SK-N-SH (cell line): Measurements from ENCODE around the gene RNU1-3. TPM values are rescaled to one million over a fixed set of nuclear protein-coding genes. Genes with fewer than 3 reads are reported as not detected.
A peak's percentile ranks its signal among the peaks of the same experiment; 100 is the strongest.
"Not testable (repeated sequence)": the region's sequence is repeated elsewhere in the genome, so short reads cannot be mapped to it uniquely, and the experiment has no call there.

Source experiments
- CTCF ChIA-PET: fragments of 300-600, 350-600 bp; formaldehyde crosslinking; extraction: SDS; loops from one replicate; lab custom pipeline; 2021; lab: Yijun Ruan, JAX
- POLR2A ChIA-PET: fragments of 350-600 bp; sonication (Branson Sonifier 250); formaldehyde crosslinking; extraction: SDS; loops from one replicate; lab custom pipeline; 2020; ENCODE audit warnings: antibody characterized with exemption, inconsistent platforms; lab: Yijun Ruan, JAX
- DNase-seq: peaks from one replicate; pipeline ENCODE4 v3.0.0; 2012
- H2AFZ ChIP-seq: fragments of 200-600 bp; sonication (generic); 2 replicates; pipeline ENCODE4 v1.8.1; 2016; ENCODE audit warnings: antibody characterized with exemption, mild to moderate bottlenecking, low read depth
- H3F3A ChIP-seq: fragments of 200-600 bp; sonication (generic); replicated peaks from 2 replicates; pipeline ENCODE3; 2016; ENCODE audit warnings: antibody characterized with exemption, mild to moderate bottlenecking; ENCODE audit not compliant: insufficient read depth
- H3K27ac ChIP-seq, 2 experiments: fragments of 200-500 bp in 1 of 2; fragments of 200-600 bp in 1 of 2; sonication (Bioruptor generic) in 1 of 2; sonication (generic), shearing (Covaris generic) in 1 of 2; 2 replicates each; pipeline versions ENCODE4 v1.5.1 to v1.6.1; 2014 to 2016; ENCODE audit warnings: low read depth in 2 of 2, inconsistent platforms in 1 of 2, low read length in 1 of 2, mild to moderate bottlenecking in 1 of 2, mixed read lengths in 1 of 2
- H3K27me3 ChIP-seq: fragments of 200-600 bp; sonication (generic), shearing (Covaris generic); 2 replicates; pipeline ENCODE4 v1.6.1; 2016; ENCODE audit warnings: mixed run types; ENCODE audit not compliant: insufficient read depth
- H3K36me3 ChIP-seq, 2 experiments: fragments of 200-500 bp in 1 of 2; fragments of 200-600 bp in 1 of 2; sonication (Bioruptor generic) in 1 of 2; sonication (generic) in 1 of 2; replicated peaks in 1 of 2; 2 replicates each; pipeline versions ENCODE3 to v1.5.1; 2014 to 2016; ENCODE audit warnings: low read length in 1 of 2, mild to moderate bottlenecking in 1 of 2; ENCODE audit not compliant: insufficient read depth in 2 of 2, control insufficient read depth in 1 of 2
- H3K4me1 ChIP-seq, 2 experiments: fragments of 200-500 bp in 1 of 2; fragments of 200-600 bp in 1 of 2; sonication (Bioruptor generic) in 1 of 2; sonication (generic), shearing (Covaris generic) in 1 of 2; 2 replicates each; pipeline versions ENCODE4 v1.5.1 to v1.6.1; 2014 to 2016; ENCODE audit warnings: low read depth in 1 of 2, low read length in 1 of 2, mixed run types in 1 of 2; ENCODE audit not compliant: insufficient read depth in 2 of 2, control insufficient read depth in 1 of 2
- H3K4me2 ChIP-seq: fragments of 200-600 bp; sonication (generic), shearing (Covaris generic); 2 replicates; pipeline ENCODE4 v1.6.1; 2017; ENCODE audit warnings: mixed run types
- H3K4me3 ChIP-seq, 2 experiments: fragments of 200-500 bp in 1 of 2; fragments of 200-600 bp in 1 of 2; sonication (Bioruptor generic) in 1 of 2; sonication (generic), shearing (Covaris generic) in 1 of 2; 2 replicates each; pipeline versions ENCODE4 v1.5.1 to v1.8.1; 2014 to 2016; ENCODE audit warnings: low read depth in 2 of 2, inconsistent platforms in 1 of 2, low read length in 1 of 2, mild to moderate bottlenecking in 1 of 2, mixed read lengths in 1 of 2, moderate library complexity in 1 of 2
- H3K79me2 ChIP-seq: fragments of 200-600 bp; sonication (generic); 2 replicates; pipeline ENCODE4 v1.8.1; 2017; ENCODE audit warnings: mild to moderate bottlenecking; ENCODE audit not compliant: insufficient read depth
- H3K9ac ChIP-seq: fragments of 200-600 bp; sonication (generic); 2 replicates; pipeline ENCODE4 v1.6.1; 2017; ENCODE audit warnings: mixed run types
- H3K9me2 ChIP-seq: fragments of 200-600 bp; sonication (generic); 2 replicates; pipeline ENCODE4 v1.6.1; 2017; ENCODE audit warnings: mixed run types
- H3K9me3 ChIP-seq: fragments of 200-600 bp; sonication (generic); 2 replicates; pipeline ENCODE4 v1.6.1; 2017; ENCODE audit warnings: mixed run types, mild to moderate bottlenecking, moderate library complexity
- H4K20me1 ChIP-seq: fragments of 200-600 bp; sonication (generic); 2 replicates; pipeline ENCODE4 v1.6.1; 2017; ENCODE audit warnings: mild to moderate bottlenecking, mixed run types; ENCODE audit not compliant: insufficient read depth
- EP300 ChIP-seq, 2 experiments: IDR thresholded peaks; 2 replicates each; pipeline versions ENCODE4 v1.4.0 to v1.6.1; 2012; ENCODE audit warnings: borderline replicate concordance in 1 of 2, low read depth in 1 of 2, low read length in 1 of 2
- EZH2phosphoT487 ChIP-seq: fragments of 200-600 bp; sonication (generic); IDR thresholded peaks from 2 replicates; pipeline ENCODE4 v1.6.1; 2017; ENCODE audit warnings: low read depth, mixed run types, mild to moderate bottlenecking, antibody characterized with exemption, moderate library complexity, borderline replicate concordance
- FOSL2 ChIP-seq: IDR thresholded peaks from 2 replicates; pipeline ENCODE4 v1.4.0; 2012; ENCODE audit warnings: low read depth, mild to moderate bottlenecking, moderate library complexity, borderline replicate concordance
- POLR2AphosphoS5 ChIP-seq: IDR thresholded peaks from 2 replicates; pipeline ENCODE4 v1.6.1; 2012; ENCODE audit warnings: low read depth, low read length
- RAD21 ChIP-seq: IDR thresholded peaks from 2 replicates; pipeline ENCODE4 v1.6.1; 2012; ENCODE audit warnings: mild to moderate bottlenecking, low read length
- SIN3A ChIP-seq: IDR thresholded peaks from 2 replicates; pipeline ENCODE4 v1.6.1; 2012; ENCODE audit warnings: low read depth, mild to moderate bottlenecking, low read length, moderate library complexity, borderline replicate concordance
- WGBS: methylation state at CpG from one replicate; pipeline ENCODE4 v1.1.6; 2017; ENCODE audit warnings: low lambda C conversion rate; 5-methylcytosine and 5-hydroxymethylcytosine counted together
- polyA plus RNA-seq, 3 experiments: library from polyadenylated mRNA; depleted of rRNA; stranded (reverse); fragments of >200 nt; gene quantifications; 2 replicates each; pipeline ENCODE4 v1.2.3, GENCODE V29; 2012
- TF ChIP-seq, protein P1 (sequence below): fragments of 150-350 bp; IDR thresholded peaks from 2 replicates; pipeline ENCODE4 v1.6.1; 2016; ENCODE audit warnings: mild to moderate bottlenecking, low read depth, low read length
- TF ChIP-seq, protein P2 (sequence below): IDR thresholded peaks from 2 replicates; pipeline ENCODE4; 2012
- TF ChIP-seq, protein P3 (sequence below): IDR thresholded peaks from 2 replicates; pipeline ENCODE4 v1.4.0; 2012; ENCODE audit warnings: low read depth, borderline replicate concordance

The RNU1-3 gene
- polyA plus RNA-seq, 1 of the 3 experiments (the other 2 are of a cell fraction): not detected

DNA sequence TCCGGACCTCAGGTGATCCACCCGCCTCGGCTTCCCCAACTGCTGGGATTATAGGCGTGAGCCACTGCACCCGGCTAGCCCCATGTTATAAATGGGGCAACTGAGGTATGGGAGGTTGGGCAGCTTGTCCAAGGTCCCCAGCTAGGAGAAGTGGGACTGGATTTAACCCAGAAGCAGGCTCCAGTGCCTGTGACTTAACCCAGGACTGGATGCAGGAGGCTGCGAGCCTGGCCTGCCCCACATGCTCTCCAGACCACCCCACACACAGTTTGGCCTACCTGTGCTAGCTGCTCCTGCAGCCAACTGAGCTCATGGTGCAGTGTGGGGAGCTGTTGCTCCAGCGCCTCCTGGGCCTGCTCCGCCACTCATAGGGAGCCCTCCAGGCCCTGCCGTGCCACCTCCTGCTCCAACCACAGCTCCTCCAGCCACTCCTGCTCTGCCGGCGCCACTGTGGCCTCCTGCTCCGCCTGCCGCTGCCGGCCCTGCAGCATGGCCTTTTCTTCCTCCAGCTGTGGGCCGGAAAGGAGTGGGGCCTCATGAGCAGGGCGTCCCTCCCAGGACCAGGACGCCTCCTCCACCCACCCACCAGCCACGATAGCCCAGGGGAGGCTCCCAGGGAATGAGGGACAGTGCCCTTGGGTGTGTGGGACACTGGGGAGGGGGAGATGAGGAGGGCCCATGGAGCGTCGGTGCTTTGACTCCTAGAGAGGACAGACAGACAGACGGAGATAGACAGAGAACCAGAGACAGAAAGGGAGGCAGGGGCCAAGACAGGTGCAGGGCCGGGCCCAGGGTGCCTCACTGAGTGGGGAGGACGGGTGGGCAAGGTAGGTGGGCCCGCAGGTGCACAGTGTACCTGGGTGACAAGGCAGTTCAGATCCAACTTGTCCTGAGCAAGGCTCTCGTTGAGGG is 41.0 kb downstream of the RNU1-3 start:
- H3K9ac ChIP-seq: no peak overlapping the region
- H4K20me1 ChIP-seq: no peaks in the 10 kb centered on the region
- no peak overlapping the region for H3K4me2 ChIP-seq
- no peaks in the 10 kb centered on the region for H3K79me2 ChIP-seq
- WGBS: 94% methylated on average over 25 of the region's 25 CpGs
- no peak overlapping the region for H2AFZ ChIP-seq
- peak; percentile 53 for DNase-seq
- TF ChIP-seq SIN3A (no peak), RAD21 (no peak), EZH2phosphoT487 (no peak), EP300 (IDR thresholded peaks at IDR 0.05; ENCODE audit: borderline replicate concordance in 1 of 2, low read depth in 1 of 2, low read length in 1 of 2) (no peak), POLR2AphosphoS5 (no peak), FOSL2 (no peak)
- TF ChIP-seq, protein P1, sequence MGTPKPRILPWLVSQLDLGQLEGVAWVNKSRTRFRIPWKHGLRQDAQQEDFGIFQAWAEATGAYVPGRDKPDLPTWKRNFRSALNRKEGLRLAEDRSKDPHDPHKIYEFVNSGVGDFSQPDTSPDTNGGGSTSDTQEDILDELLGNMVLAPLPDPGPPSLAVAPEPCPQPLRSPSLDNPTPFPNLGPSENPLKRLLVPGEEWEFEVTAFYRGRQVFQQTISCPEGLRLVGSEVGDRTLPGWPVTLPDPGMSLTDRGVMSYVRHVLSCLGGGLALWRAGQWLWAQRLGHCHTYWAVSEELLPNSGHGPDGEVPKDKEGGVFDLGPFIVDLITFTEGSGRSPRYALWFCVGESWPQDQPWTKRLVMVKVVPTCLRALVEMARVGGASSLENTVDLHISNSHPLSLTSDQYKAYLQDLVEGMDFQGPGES: no peak
- TF ChIP-seq, protein P2, sequence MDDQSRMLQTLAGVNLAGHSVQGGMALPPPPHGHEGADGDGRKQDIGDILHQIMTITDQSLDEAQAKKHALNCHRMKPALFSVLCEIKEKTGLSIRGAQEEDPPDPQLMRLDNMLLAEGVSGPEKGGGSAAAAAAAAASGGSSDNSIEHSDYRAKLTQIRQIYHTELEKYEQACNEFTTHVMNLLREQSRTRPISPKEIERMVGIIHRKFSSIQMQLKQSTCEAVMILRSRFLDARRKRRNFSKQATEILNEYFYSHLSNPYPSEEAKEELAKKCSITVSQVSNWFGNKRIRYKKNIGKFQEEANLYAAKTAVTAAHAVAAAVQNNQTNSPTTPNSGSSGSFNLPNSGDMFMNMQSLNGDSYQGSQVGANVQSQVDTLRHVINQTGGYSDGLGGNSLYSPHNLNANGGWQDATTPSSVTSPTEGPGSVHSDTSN: no peak
- TF ChIP-seq, protein P3, sequence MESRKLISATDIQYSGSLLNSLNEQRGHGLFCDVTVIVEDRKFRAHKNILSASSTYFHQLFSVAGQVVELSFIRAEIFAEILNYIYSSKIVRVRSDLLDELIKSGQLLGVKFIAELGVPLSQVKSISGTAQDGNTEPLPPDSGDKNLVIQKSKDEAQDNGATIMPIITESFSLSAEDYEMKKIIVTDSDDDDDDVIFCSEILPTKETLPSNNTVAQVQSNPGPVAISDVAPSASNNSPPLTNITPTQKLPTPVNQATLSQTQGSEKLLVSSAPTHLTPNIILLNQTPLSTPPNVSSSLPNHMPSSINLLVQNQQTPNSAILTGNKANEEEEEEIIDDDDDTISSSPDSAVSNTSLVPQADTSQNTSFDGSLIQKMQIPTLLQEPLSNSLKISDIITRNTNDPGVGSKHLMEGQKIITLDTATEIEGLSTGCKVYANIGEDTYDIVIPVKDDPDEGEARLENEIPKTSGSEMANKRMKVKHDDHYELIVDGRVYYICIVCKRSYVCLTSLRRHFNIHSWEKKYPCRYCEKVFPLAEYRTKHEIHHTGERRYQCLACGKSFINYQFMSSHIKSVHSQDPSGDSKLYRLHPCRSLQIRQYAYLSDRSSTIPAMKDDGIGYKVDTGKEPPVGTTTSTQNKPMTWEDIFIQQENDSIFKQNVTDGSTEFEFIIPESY: no peak
- TF ChIP-seq, all 33 proteins: peak for 0
- Histone ChIP-seq H3K9me2 (no peaks in the 10 kb centered on the region), H3K4me3 (no peak overlapping the region), H3F3A (no peaks in the 10 kb centered on the region), H3K9me3 (no peaks in the 10 kb centered on the region), H3K27me3 (no peaks in the 10 kb centered on the region), H3K4me1 (no peaks in the 10 kb centered on the region; a peak in 1 of 4 replicates), H3K36me3 (peaks cover 12 to 42% of the 10 kb centered on the region in 2 experiments), H3K27ac (no peak overlapping the region)
- ChIA-PET CTCF (interaction anchor here (0.8 to 7.4 kb wide), 11 partner anchors 9 to 326 kb away, joined by 3 to 130 read pairs (median 6); partner anchors contain the start of gene NBPF1), POLR2A (interaction anchor here (1.5 kb wide), 1 partner anchor 19 kb away, joined by 6 read pairs; no protein-coding TSS in a partner anchor)

DNA sequence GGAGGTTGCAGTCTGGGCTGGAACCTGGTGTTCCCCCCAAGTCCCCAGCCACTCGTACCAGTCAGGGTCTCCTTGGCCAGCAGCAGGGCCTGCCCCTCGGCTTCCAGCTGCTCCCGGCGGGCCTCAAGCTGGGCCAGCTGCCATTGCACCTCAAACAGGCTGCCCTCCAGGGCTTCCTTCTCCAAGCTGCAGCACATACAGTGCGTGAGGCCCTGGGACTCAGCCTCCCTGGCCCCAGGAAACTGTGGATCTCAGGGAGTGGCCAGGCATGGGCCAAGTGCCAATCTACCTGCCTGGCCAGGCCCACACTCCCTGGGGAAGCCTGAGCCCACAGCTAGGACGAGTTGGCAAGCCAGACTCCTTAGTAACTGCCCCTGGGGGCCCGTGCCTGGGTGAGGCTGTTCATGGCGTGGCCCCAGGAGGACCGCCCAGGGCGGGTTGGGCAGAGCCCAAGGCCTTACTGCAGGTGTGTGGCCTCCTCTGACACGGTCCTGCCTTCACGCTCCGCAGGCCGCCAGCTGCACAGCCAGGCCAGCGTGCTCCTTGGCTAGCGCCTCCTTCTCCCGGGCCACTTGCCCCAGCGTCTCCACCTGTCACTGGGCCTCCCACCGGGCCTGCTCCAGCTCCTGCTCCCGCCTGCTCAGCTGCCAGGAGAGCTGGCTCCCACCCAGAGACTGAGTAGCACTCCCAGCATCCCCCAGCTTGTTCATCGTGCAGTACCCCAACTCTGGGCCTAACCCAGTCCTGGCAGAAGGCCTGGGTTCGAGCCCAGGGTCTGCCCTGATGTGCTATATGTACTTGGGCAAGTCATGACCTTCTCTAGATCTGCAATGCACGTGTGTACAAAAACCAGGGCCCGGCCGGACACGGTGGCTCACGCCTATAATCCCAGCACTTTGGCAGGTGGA is 42.7 kb downstream of the RNU1-3 start:
- H3K79me2 ChIP-seq, H4K20me1 ChIP-seq, H3K27ac ChIP-seq, H3K9me3 ChIP-seq, H3K4me1 ChIP-seq, H3F3A ChIP-seq, H3K9me2 ChIP-seq, H2AFZ ChIP-seq, H3K9ac ChIP-seq, H3K27me3 ChIP-seq, H3K4me3 ChIP-seq, H3K4me2 ChIP-seq: not testable (repeated sequence)
- peak; percentile 55 for DNase-seq
- ChIA-PET CTCF (interaction anchor here (0.6 to 7.4 kb wide), 15 partner anchors 10 to 328 kb away, joined by 3 to 130 read pairs (median 5); partner anchors contain the start of gene NBPF1), POLR2A (interaction anchor here (0.8 to 1.5 kb wide), 3 partner anchors 7 to 20 kb away, joined by 3 to 6 read pairs (median 4); partner anchors contain the start of gene NBPF1)
- peaks cover 0 to 41% of the 10 kb centered on the region in 2 experiments for H3K36me3 ChIP-seq
- WGBS: 91% methylated on average over 27 of the region's 27 CpGs

DNA sequence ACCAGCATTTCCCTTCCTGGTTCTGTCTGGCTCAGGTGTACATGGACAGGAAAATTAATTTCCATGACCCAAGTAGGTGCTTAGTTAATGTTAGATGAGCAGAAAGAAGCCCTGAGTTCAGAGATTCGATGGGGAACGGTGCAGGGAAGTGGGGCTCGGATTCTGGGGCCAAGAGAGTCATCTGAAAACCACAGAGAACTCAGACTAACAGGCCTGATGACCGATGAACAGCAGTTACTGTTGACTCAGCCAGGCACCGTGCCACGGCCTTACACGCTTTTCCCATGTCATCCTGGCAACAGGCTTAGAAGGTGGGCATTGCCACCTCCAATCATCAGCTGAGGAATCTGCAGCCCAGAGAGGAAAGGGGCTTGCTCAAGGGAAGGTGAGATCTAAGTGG is 43.4 kb downstream of the RNU1-3 start:
- H3K4me1 ChIP-seq, H3K9me2 ChIP-seq, H3K4me3 ChIP-seq, H2AFZ ChIP-seq, POLR2A ChIA-PET, H3K79me2 ChIP-seq, H4K20me1 ChIP-seq, H3F3A ChIP-seq, H3K27ac ChIP-seq, H3K9me3 ChIP-seq, H3K4me2 ChIP-seq, H3K27me3 ChIP-seq, H3K9ac ChIP-seq: not testable (repeated sequence)
- WGBS: 83% methylated on average over 7 of the region's 7 CpGs
- peak; percentile 28 for DNase-seq
- H3K36me3 ChIP-seq: peaks cover 3 to 40% of the 10 kb centered on the region in 2 experiments
- CTCF ChIA-PET: interaction anchor here (0.8 to 7.4 kb wide), 4 partner anchors 11 to 329 kb away, joined by 3 to 130 read pairs (median 6); partner anchors contain the start of gene NBPF1
